Hepatocyte (in vitro differentiated cells): ENCODE measurements around the gene SPDYA. TPM values are rescaled to one million over a fixed set of nuclear protein-coding genes. Genes with fewer than 3 reads are reported as not detected.

Experiments used
- DNase-seq: peaks from one replicate; pipeline ENCODE4 v3.0.0-alpha.2; 2016; ENCODE audit warnings: low spot score
- H2AFZ ChIP-seq: fragments of 200-600 bp; sonication (generic); 2 replicates; pipeline ENCODE4 v1.6.0; 2016; ENCODE audit warnings: antibody characterized with exemption, mild to moderate bottlenecking
- H3K27ac ChIP-seq: fragments of 200-600 bp; sonication (generic); 2 replicates; pipeline ENCODE4 v1.5.1; 2016; ENCODE audit warnings: mild to moderate bottlenecking
- H3K27me3 ChIP-seq: fragments of 200-600 bp; sonication (generic); 2 replicates; pipeline ENCODE4 v1.6.1; 2016
- H3K36me3 ChIP-seq: fragments of 200-600 bp; sonication (generic); replicated peaks from 2 replicates; pipeline ENCODE4 v1.5.1; 2016; ENCODE audit warnings: low read depth; ENCODE audit not compliant: insufficient read depth
- H3K4me1 ChIP-seq: fragments of 200-600 bp; sonication (generic); 2 replicates; pipeline ENCODE4 v1.5.1; 2016; ENCODE audit warnings: mild to moderate bottlenecking, moderate library complexity; ENCODE audit not compliant: insufficient read depth
- H3K4me2 ChIP-seq: fragments of 200-600 bp; sonication (generic); 2 replicates; pipeline ENCODE4 v1.6.0; 2016
- H3K4me3 ChIP-seq: fragments of 200-600 bp; sonication (generic); 2 replicates; pipeline ENCODE4 v1.5.1; 2016; ENCODE audit warnings: mild to moderate bottlenecking
- H3K79me2 ChIP-seq: fragments of 200-600 bp; sonication (generic); 2 replicates; pipeline ENCODE4 v1.6.0; 2017; ENCODE audit warnings: mild to moderate bottlenecking
- H3K9me2 ChIP-seq: fragments of 200-600 bp; sonication (generic); replicated peaks from 2 replicates; pipeline ENCODE4 v1.6.0; 2017; ENCODE audit warnings: mild to moderate bottlenecking; ENCODE audit not compliant: insufficient read depth
- H3K9me3 ChIP-seq: fragments of 200-600 bp; sonication (generic); 2 replicates; pipeline ENCODE4 v1.5.1; 2016; ENCODE audit warnings: low read depth, mild to moderate bottlenecking
- H4K20me1 ChIP-seq: fragments of 200-600 bp; sonication (generic); 2 replicates; pipeline ENCODE4 v1.6.0; 2016; ENCODE audit warnings: mild to moderate bottlenecking; ENCODE audit not compliant: insufficient read depth, poor library complexity, severe bottlenecking
- EZH2 ChIP-seq: fragments of 200-600 bp; sonication (generic); IDR thresholded peaks from 2 replicates; pipeline ENCODE4 v1.6.1; 2016; ENCODE audit warnings: antibody characterized with exemption, mild to moderate bottlenecking, borderline replicate concordance
- EZH2phosphoT487 ChIP-seq: fragments of 200-600 bp; sonication (generic); IDR thresholded peaks from one replicate; pipeline ENCODE4 v1.6.1; 2018; ENCODE audit warnings: antibody characterized with exemption, mild to moderate bottlenecking, low read depth, moderate library complexity; ENCODE audit not compliant: unreplicated experiment, severe bottlenecking
- WGBS: methylation state at CpG from one replicate; pipeline ENCODE4 v1.1.6; 2016; ENCODE audit warnings: low lambda C conversion rate; ENCODE audit errors: missing lambda C conversion rate; 5-methylcytosine and 5-hydroxymethylcytosine counted together
- polyA plus RNA-seq: library from polyadenylated mRNA; unstranded; fragments of >200 nt; fragmentation: Nextera tagmentation; extraction: Ambion mirVana; gene quantifications from 2 replicates; pipeline ENCODE4 v1.2.1, GENCODE V29; 2016
- total RNA-seq: library from RNA; depleted of rRNA; stranded (reverse); fragments of >200 nt; gene quantifications from 2 replicates; pipeline ENCODE4 v1.2.3, GENCODE V29; 2014
- TF ChIP-seq, protein P1 (sequence below): fragments of 200-600 bp; sonication (generic); IDR thresholded peaks from 2 replicates; pipeline ENCODE4 v1.5.1; 2016; ENCODE audit warnings: antibody characterized with exemption, mild to moderate bottlenecking; ENCODE audit not compliant: poor library complexity

SPDYA gene
- total and polyA plus RNA-seq, 2 experiments from 2014 or later = 1.3 to 1.7 TPM

DNA sequence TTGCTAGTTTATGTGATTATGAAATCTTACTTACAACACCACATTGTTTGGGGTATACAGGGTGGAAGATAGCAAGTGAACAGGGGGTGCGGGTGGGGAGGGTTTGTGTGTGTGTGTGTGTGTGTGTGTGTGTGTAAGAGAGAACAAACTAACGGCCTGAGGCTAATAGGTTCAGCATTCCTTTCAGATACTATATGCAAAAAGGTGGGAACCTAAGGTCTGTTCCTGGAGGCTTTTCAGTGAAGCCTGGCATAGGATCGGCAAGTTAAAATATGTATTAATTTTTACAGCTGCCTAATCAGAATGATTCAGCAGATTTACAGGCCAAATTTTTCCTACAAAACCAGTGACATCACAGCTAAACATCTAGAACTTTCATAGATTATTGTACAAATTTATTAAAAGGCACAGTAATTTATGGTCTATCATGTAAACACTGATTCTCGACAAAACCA is 7.6 kb upstream of the SPDYA start:
- peaks cover 9% of the 10 kb centered on the region for H4K20me1 ChIP-seq
- H3K27me3 ChIP-seq = no peaks in the 10 kb centered on the region
- H3K27ac ChIP-seq = no peak overlapping the region
- H3K4me3 ChIP-seq = no peak overlapping the region
- WGBS = 69% methylated on average over 4 of the region's 4 CpGs
- DNase-seq = no peak
- H3K9me3 ChIP-seq = no peaks in the 10 kb centered on the region
- H3K79me2 ChIP-seq = peaks cover 16% of the 10 kb centered on the region
- TF ChIP-seq, protein P1, sequence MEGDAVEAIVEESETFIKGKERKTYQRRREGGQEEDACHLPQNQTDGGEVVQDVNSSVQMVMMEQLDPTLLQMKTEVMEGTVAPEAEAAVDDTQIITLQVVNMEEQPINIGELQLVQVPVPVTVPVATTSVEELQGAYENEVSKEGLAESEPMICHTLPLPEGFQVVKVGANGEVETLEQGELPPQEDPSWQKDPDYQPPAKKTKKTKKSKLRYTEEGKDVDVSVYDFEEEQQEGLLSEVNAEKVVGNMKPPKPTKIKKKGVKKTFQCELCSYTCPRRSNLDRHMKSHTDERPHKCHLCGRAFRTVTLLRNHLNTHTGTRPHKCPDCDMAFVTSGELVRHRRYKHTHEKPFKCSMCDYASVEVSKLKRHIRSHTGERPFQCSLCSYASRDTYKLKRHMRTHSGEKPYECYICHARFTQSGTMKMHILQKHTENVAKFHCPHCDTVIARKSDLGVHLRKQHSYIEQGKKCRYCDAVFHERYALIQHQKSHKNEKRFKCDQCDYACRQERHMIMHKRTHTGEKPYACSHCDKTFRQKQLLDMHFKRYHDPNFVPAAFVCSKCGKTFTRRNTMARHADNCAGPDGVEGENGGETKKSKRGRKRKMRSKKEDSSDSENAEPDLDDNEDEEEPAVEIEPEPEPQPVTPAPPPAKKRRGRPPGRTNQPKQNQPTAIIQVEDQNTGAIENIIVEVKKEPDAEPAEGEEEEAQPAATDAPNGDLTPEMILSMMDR = no peak
- no peak for TF ChIP-seq EZH2phosphoT487
- no peak for TF ChIP-seq EZH2
- no peaks in the 10 kb centered on the region for H3K9me2 ChIP-seq
- H3K4me2 ChIP-seq = no peak overlapping the region
- no peak overlapping the region for H2AFZ ChIP-seq
- no peaks in the 10 kb centered on the region for H3K4me1 ChIP-seq
- H3K36me3 ChIP-seq = no peaks in the 10 kb centered on the region

DNA sequence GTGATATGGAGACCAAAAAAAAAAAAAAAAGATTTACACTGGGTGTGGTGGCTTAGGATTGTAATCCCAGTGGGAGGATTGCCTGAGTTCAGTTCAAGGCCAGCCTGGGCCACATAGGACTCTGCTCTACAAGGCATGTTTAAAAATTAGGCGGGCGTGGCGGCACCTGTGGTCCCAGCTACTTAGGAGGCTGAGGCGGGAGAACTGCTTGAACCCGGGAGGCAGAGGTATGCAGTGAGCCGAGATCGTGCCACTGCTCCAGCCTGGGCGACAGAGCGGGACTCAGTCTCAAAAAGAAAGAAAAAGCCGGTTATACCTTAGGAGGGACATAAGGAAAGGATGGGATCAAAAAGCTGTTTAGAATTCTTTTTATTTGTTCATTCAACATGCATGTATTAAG is 707 bp upstream of the SPDYA start:
- peak overlapping the region; percentile 96 for H3K4me2 ChIP-seq
- no peaks in the 10 kb centered on the region for H3K36me3 ChIP-seq
- peak overlapping the region; percentile 58 for H3K4me3 ChIP-seq
- H3K9me3 ChIP-seq = no peaks in the 10 kb centered on the region
- no peaks in the 10 kb centered on the region for H3K79me2 ChIP-seq
- H3K4me1 ChIP-seq = no peaks in the 10 kb centered on the region
- H3K9me2 ChIP-seq = no peaks in the 10 kb centered on the region
- WGBS = 84% methylated on average over 10 of the region's 10 CpGs
- H3K27ac ChIP-seq = no peak overlapping the region
- H4K20me1 ChIP-seq = no peaks in the 10 kb centered on the region
- H2AFZ ChIP-seq = peak overlapping the region; percentile 27
- no peak for TF ChIP-seq EZH2phosphoT487
- TF ChIP-seq, protein P1 = no peak
- TF ChIP-seq EZH2 = no peak
- DNase-seq = no peak
- no peaks in the 10 kb centered on the region for H3K27me3 ChIP-seq

DNA sequence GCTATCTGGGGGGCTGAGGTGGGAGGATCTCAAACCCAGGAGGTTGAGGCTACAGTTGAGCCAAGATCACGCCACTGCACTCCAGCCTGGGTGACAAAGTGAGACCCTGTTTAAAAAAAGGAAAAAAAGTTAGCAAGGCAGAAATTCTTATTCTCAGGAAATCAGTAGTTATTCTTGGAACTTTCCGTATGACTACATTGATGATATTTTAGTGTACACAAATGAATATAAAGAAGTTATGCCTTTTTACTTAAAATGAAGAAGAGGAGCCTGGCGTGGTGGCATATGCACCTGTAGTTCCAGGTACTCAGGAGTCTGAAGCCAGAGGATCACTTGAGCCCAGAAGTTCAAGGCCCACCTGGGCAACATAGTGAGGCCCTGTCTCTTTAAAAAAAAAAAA is 7.4 kb downstream of the SPDYA start:
- H3K4me2 ChIP-seq = no peak overlapping the region
- TF ChIP-seq, protein P1 = no peak
- no peak for TF ChIP-seq EZH2phosphoT487
- no peak for TF ChIP-seq EZH2
- no peak for DNase-seq
- WGBS = 95% methylated on average over 3 of the region's 3 CpGs
- no peak overlapping the region for H3K4me3 ChIP-seq
- H3K9me2 ChIP-seq = no peaks in the 10 kb centered on the region
- no peak overlapping the region for H3K27ac ChIP-seq
- H3K27me3 ChIP-seq = no peaks in the 10 kb centered on the region
- no peaks in the 10 kb centered on the region for H4K20me1 ChIP-seq
- no peak overlapping the region for H2AFZ ChIP-seq
- H3K9me3 ChIP-seq = no peaks in the 10 kb centered on the region
- H3K4me1 ChIP-seq = no peaks in the 10 kb centered on the region
- H3K36me3 ChIP-seq = no peaks in the 10 kb centered on the region
- no peaks in the 10 kb centered on the region for H3K79me2 ChIP-seq
